H9 (cell line): ENCODE measurements around the gene RGS3. TPM values are rescaled to one million over a fixed set of nuclear protein-coding genes. Genes with fewer than 3 reads are reported as not detected.

Experiments
- DNase-seq: peaks from one replicate; pipeline ENCODE4 v3.0.0-alpha.2; 2017
- H2AFZ ChIP-seq: one replicate; pipeline ENCODE4 v1.6.1; 2013; ENCODE audit warnings: mild to moderate bottlenecking, low read length, control low read depth, moderate library complexity
- H2AK5ac ChIP-seq: 2 replicates; pipeline ENCODE4 v1.6.1; 2013; ENCODE audit warnings: low read length, control low read depth, mixed read lengths; ENCODE audit not compliant: insufficient read length
- H2BK120ac ChIP-seq: one replicate; pipeline ENCODE4 v1.6.1; 2013; ENCODE audit warnings: low read depth, mild to moderate bottlenecking, low read length, control low read depth, inconsistent platforms; ENCODE audit not compliant: poor library complexity, severe bottlenecking
- H2BK12ac ChIP-seq: 2 replicates; pipeline ENCODE4 v1.6.1; 2013; ENCODE audit warnings: low read length, control low read depth, mixed read lengths, low read depth; ENCODE audit not compliant: insufficient read length
- H2BK15ac ChIP-seq: 2 replicates; pipeline ENCODE4 v1.6.1; 2013; ENCODE audit warnings: low read depth, low read length, control low read depth
- H2BK20ac ChIP-seq: one replicate; pipeline ENCODE4 v1.6.1; 2013; ENCODE audit warnings: low read depth, mild to moderate bottlenecking, low read length, control low read depth, inconsistent platforms; ENCODE audit not compliant: poor library complexity, severe bottlenecking
- H2BK5ac ChIP-seq: 2 replicates; pipeline ENCODE4 v1.6.1; 2013; ENCODE audit warnings: low read length, control low read depth, mixed read lengths; ENCODE audit not compliant: insufficient read length
- H3K14ac ChIP-seq: 2 replicates; pipeline ENCODE4 v1.6.1; 2013; ENCODE audit warnings: low read length, control low read depth; ENCODE audit not compliant: insufficient read depth
- H3K18ac ChIP-seq: 2 replicates; pipeline ENCODE4 v1.6.1; 2013; ENCODE audit warnings: low read depth, mild to moderate bottlenecking, mixed read lengths, low read length, control low read depth; ENCODE audit not compliant: insufficient read length
- H3K23ac ChIP-seq: 2 replicates; pipeline ENCODE4 v1.6.1; 2013; ENCODE audit warnings: low read length, control low read depth, mixed read lengths, low read depth; ENCODE audit not compliant: insufficient read length
- H3K23me2 ChIP-seq: 2 replicates; pipeline ENCODE4 v1.6.1; 2013; ENCODE audit warnings: low read depth, mild to moderate bottlenecking, mixed read lengths, low read length, control low read depth; ENCODE audit not compliant: insufficient read length, poor library complexity, severe bottlenecking
- H3K27ac ChIP-seq: 2 replicates; pipeline ENCODE4 v1.5.1; 2013; ENCODE audit warnings: low read length, control low read depth, mixed read lengths, low read depth; ENCODE audit not compliant: insufficient read length
- H3K27me3 ChIP-seq: 2 replicates; pipeline ENCODE4 v1.6.1; 2013; ENCODE audit warnings: low read length, control low read depth, inconsistent platforms; ENCODE audit not compliant: insufficient read depth
- H3K4ac ChIP-seq: 2 replicates; pipeline ENCODE4 v1.6.1; 2013; ENCODE audit warnings: low read depth, mild to moderate bottlenecking, control low read depth, inconsistent platforms, low read length, moderate library complexity
- H3K4me1 ChIP-seq: 2 replicates; pipeline ENCODE4 v1.6.1; 2013; ENCODE audit warnings: low read length, control low read depth, inconsistent platforms; ENCODE audit not compliant: insufficient read depth
- H3K4me2 ChIP-seq: 2 replicates; pipeline ENCODE4 v1.6.1; 2013; ENCODE audit warnings: low read length, control low read depth, mixed read lengths; ENCODE audit not compliant: insufficient read length, insufficient read depth
- H3K56ac ChIP-seq: 2 replicates; pipeline ENCODE4 v1.6.1; 2013; ENCODE audit warnings: low read depth, mild to moderate bottlenecking, mixed read lengths, low read length, control low read depth; ENCODE audit not compliant: insufficient read length
- H3K79me1 ChIP-seq: 2 replicates; pipeline ENCODE4 v1.6.1; 2013; ENCODE audit warnings: low read depth, mild to moderate bottlenecking, moderate library complexity, low read length, control low read depth, inconsistent platforms; ENCODE audit not compliant: insufficient read depth, poor library complexity, severe bottlenecking
- H3K79me2 ChIP-seq: 2 replicates; pipeline ENCODE4 v1.6.1; 2013; ENCODE audit warnings: low read length, control low read depth, inconsistent platforms; ENCODE audit not compliant: insufficient read depth
- H3K9ac ChIP-seq: 2 replicates; pipeline ENCODE4 v1.6.1; 2013; ENCODE audit warnings: low read length, control low read depth, mixed read lengths; ENCODE audit not compliant: insufficient read length; ENCODE audit errors: extremely low read depth
- H3K9me3 ChIP-seq: one replicate; pipeline ENCODE4 v1.6.1; 2013; ENCODE audit warnings: low read depth, low read length, inconsistent platforms; ENCODE audit not compliant: control insufficient read depth
- H3T11ph ChIP-seq: one replicate; pipeline ENCODE4 v1.6.1; 2013; ENCODE audit warnings: mild to moderate bottlenecking, low read length, control low read depth, inconsistent platforms
- H4K20me1 ChIP-seq: one replicate; pipeline ENCODE4 v1.6.1; 2013; ENCODE audit not compliant: control insufficient read depth, insufficient read length, insufficient read depth
- H4K5ac ChIP-seq: 2 replicates; pipeline ENCODE4 v1.6.1; 2013; ENCODE audit warnings: low read depth, mild to moderate bottlenecking, mixed read lengths, low read length, control low read depth; ENCODE audit not compliant: insufficient read length
- H4K8ac ChIP-seq: replicated peaks from 2 replicates; pipeline ENCODE4 v1.6.1; 2013; ENCODE audit warnings: low read length, control low read depth, mixed read lengths, low read depth; ENCODE audit not compliant: insufficient read length
- H4K91ac ChIP-seq: 2 replicates; pipeline ENCODE4 v1.6.1; 2013; ENCODE audit warnings: low read depth, mild to moderate bottlenecking, moderate library complexity, mixed read lengths, low read length, control low read depth; ENCODE audit not compliant: insufficient read length
- H3K27ac Mint-ChIP-seq, 3 experiments: 2 replicates in 2 of 3; 3 replicates in 1 of 3; pipeline ENCODE4 v1.8.0; 2020 to 2021; ENCODE audit warnings: mixed read lengths in 3 of 3, mild to moderate bottlenecking in 1 of 3, moderate library complexity in 1 of 3
- H3K27me3 Mint-ChIP-seq: 2 replicates; pipeline ENCODE4 v1.8.0; 2021; ENCODE audit warnings: low read depth, mild to moderate bottlenecking, moderate library complexity, mixed read lengths
- H3K36me3 Mint-ChIP-seq, 3 experiments: 2 replicates in 2 of 3; 3 replicates in 1 of 3; pipeline ENCODE4 v1.8.0; 2020 to 2021; ENCODE audit warnings: low read depth in 3 of 3, mixed read lengths in 3 of 3; ENCODE audit not compliant: insufficient read depth in 1 of 3
- H3K4me1 Mint-ChIP-seq, 2 experiments: 2 replicates each; pipeline ENCODE4 v1.8.0; 2020; ENCODE audit warnings: mixed read lengths in 2 of 2
- H3K4me3 Mint-ChIP-seq, 2 experiments: 2 replicates in 1 of 2; 3 replicates in 1 of 2; pipeline ENCODE4 v1.8.0; 2020 to 2021; ENCODE audit warnings: mild to moderate bottlenecking in 2 of 2, mixed read lengths in 2 of 2, moderate library complexity in 1 of 2
- H3K9me3 Mint-ChIP-seq, 2 experiments: 2 replicates in 1 of 2; 3 replicates in 1 of 2; pipeline ENCODE4 v1.8.0; 2020; ENCODE audit warnings: mild to moderate bottlenecking in 2 of 2, mixed read lengths in 2 of 2, moderate library complexity in 1 of 2
- WGBS: extraction: QIAGEN DNeasy Blood & Tissue Kit; methylation state at CpG from one replicate; pipeline ENCODE4 v1.1.7; 2013; ENCODE audit warnings: missing lambda C conversion rate, low lambda C conversion rate, mixed read lengths; ENCODE audit not compliant: insufficient read length; ENCODE audit errors: extremely low coverage; 5-methylcytosine and 5-hydroxymethylcytosine counted together
- total RNA-seq: library from RNA; stranded (reverse); gene quantifications from 2 replicates; pipeline ENCODE4 v1.2.1, GENCODE V29; 2021
- TF ChIP-seq, protein P1 (sequence below): fragments of 200-600 bp; sonication (generic); conservative IDR thresholded peaks from 3 replicates; pipeline ENCODE4 v1.8.0; 2021; ENCODE audit warnings: antibody characterized with exemption, mild to moderate bottlenecking

RGS3 gene
- total RNA-seq, 1 experiment from 2014 or later, result 13.9 TPM

DNA sequence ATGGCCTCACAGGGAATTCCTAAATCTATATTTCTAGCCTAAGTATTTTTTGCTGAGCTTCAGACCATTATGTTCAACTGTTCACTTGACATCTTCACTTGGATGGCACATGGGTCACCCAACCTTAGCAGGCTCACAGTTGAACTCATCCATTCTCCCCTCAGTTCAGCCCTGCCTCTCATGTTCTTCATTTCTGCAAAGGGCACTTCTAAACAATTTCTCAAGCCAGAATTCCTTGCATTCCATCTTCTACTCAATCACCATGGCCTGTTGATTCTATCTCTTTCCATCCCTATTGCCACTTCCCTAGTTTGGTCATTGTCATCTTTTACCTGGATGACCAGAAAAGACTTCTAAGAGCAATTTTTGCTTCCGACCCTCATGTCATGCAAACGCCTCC, 7.3 kb upstream of the RGS3 start:
- Mint-ChIP-seq H3K4me1 (peaks cover 17 to 20% of the 10 kb centered on the region in 2 experiments), H3K27ac (peak overlapping the region in 2 of 3 experiments; percentile 6 to 14; a peak in 2 of 7 replicates), H3K27me3 (no peaks in the 10 kb centered on the region), H3K36me3 (no peaks in the 10 kb centered on the region), H3K9me3 (no peaks in the 10 kb centered on the region), H3K4me3 (no peak overlapping the region)
- no peak overlapping the region for H4K8ac ChIP-seq
- TF ChIP-seq, protein P1, sequence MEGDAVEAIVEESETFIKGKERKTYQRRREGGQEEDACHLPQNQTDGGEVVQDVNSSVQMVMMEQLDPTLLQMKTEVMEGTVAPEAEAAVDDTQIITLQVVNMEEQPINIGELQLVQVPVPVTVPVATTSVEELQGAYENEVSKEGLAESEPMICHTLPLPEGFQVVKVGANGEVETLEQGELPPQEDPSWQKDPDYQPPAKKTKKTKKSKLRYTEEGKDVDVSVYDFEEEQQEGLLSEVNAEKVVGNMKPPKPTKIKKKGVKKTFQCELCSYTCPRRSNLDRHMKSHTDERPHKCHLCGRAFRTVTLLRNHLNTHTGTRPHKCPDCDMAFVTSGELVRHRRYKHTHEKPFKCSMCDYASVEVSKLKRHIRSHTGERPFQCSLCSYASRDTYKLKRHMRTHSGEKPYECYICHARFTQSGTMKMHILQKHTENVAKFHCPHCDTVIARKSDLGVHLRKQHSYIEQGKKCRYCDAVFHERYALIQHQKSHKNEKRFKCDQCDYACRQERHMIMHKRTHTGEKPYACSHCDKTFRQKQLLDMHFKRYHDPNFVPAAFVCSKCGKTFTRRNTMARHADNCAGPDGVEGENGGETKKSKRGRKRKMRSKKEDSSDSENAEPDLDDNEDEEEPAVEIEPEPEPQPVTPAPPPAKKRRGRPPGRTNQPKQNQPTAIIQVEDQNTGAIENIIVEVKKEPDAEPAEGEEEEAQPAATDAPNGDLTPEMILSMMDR, result no peak
- no peak overlapping the region for H3K18ac ChIP-seq
- H4K5ac ChIP-seq, result no peak overlapping the region
- H2BK5ac ChIP-seq, result no peak overlapping the region
- H3K56ac ChIP-seq, result no peak overlapping the region
- H2BK20ac ChIP-seq, result no peak overlapping the region
- no peaks in the 10 kb centered on the region; the same call in 1 of the 2 replicates for H3K4me1 ChIP-seq
- no peak overlapping the region for H2AFZ ChIP-seq
- H3K9me3 ChIP-seq, result no peaks in the 10 kb centered on the region
- WGBS, result no CpG with 5 or more reads among the region's 2 CpGs
- H4K91ac ChIP-seq, result no peak overlapping the region
- H3K9ac ChIP-seq, result no peak overlapping the region
- no peak for DNase-seq
- no peaks in the 10 kb centered on the region for H4K20me1 ChIP-seq
- H2BK120ac ChIP-seq, result no peak overlapping the region
- H3K27ac ChIP-seq, result no peak overlapping the region
- H2BK15ac ChIP-seq, result no peak overlapping the region
- no peak overlapping the region for H3T11ph ChIP-seq
- H3K79me1 ChIP-seq, result no peaks in the 10 kb centered on the region
- no peak overlapping the region for H2BK12ac ChIP-seq
- no peaks in the 10 kb centered on the region for H3K27me3 ChIP-seq
- H3K23ac ChIP-seq, result no peak overlapping the region
- H3K14ac ChIP-seq, result no peak overlapping the region
- H3K79me2 ChIP-seq, result no peaks in the 10 kb centered on the region
- no peak overlapping the region for H3K4me2 ChIP-seq
- no peak overlapping the region for H2AK5ac ChIP-seq
- no peak overlapping the region for H3K4ac ChIP-seq
- no peaks in the 10 kb centered on the region for H3K23me2 ChIP-seq
